Activated CD4-positive, alpha-beta T cell treated with anti-CD3 and anti-CD28 coated beads, Interleukin-2, amount 50 U/mL, for 4 hours (primary cell): ENCODE data around the gene MED13L.

ENCODE experiments used
- DNase-seq, 2 experiments: peaks; one replicate each; pipeline ENCODE4 v3.0.0-alpha.2; 2020

The MED13L gene

DNA sequence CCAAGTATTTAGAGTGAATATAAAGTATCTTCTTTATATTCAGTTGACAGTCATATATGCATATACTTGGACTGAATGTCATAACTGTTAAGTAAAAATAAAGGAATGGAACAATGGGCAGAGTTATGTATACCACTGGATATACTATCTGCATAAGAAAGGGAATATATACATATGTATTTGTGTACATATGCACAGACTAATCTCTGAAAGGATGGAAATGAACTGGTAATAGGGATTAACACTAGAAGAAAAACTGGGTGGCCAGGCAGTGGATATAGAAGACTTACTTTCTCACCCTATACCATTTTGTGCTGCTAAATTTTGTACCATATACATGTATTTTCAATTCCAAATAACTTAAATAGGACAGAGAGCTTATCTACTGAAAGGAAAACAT is 200.1 kb downstream of the MED13L start:
- no peak for DNase-seq

DNA sequence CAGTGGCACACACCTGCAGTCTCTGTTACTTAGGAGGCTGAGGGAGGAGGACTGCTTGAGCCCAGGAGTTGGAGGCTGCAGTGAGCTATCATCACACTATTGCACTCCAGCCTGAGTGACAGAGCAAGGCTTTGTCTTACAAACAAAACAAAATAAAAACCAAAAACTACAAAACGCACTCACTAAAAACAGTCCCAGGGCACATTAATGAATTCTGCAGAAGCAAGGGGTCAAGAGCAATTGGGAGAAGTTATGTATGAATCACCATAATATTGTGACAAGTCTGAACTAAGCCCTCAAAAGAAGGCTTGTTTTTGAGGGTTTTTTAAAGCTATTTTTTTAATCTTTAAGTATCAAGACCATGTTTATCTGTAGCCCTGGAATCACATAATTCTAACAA is 201.1 kb downstream of the MED13L start:
- DNase-seq = no peak

DNA sequence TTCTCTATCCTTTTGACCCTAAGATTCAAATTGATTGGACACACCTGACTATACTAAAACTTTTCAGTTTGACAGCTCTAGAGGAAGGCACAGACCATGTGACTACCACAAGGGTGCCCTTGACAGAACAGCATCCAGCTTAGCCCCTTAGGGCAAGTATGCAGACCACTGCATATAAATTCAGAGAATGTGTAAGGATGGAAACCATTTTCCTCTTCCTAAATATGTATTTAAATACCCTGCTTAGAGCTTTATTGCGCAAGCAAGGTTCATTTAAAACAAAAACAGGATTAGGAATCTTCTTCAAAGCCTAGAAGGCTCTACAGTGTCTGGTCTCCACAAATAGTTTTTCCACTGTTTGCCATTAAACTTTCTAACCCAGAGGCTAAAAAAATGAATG is 202.8 kb downstream of the MED13L start:
- DNase-seq = no peak

DNA sequence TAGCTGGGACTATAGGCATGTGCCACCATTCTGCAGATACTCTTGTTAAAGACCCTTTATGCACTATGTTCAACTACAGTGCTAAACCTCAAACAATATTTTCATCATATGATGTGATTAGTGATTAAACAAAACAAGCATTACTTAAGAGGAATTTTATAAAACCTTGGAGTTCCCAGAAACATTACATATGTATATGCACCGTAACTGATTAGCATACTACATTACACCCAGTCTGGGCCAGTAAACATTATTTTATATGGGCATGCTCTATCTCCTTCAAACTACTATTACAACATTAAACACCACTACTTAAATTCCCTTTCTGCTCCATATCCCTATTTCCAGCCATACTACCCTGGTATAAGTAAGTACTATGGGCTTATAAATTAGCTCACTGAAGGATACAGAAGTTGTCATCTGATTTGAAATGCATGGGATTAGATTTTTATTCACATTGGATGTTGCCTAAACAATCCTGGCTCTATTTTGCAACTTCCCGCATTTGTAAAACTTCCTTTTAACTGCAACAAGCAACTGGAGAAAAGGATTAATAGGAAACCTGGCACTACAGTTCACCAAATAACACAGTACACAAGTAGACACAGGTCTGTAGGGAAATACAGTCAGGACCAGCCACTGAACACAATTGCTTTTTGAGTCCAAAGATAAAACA is 205.8 kb downstream of the MED13L start:
- no peak for DNase-seq

DNA sequence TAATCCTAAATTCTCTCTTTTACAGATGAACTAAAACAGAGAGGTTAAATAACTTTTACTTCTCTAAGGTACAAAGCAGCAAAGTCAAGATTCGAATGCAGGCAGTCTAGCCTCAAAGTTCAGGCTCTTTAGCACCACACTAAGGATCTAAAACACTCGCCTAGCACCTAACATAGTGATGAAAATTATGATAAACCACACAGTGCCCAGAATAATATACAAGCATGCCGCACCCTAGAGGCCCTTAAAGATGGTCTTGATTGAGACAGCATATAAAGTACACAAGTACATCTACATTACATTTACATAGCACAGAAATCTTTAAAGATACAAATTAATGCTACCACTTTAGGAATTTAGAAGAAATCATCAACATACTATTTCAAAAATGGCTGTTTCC is 207.0 kb downstream of the MED13L start:
- DNase-seq = no peak

DNA sequence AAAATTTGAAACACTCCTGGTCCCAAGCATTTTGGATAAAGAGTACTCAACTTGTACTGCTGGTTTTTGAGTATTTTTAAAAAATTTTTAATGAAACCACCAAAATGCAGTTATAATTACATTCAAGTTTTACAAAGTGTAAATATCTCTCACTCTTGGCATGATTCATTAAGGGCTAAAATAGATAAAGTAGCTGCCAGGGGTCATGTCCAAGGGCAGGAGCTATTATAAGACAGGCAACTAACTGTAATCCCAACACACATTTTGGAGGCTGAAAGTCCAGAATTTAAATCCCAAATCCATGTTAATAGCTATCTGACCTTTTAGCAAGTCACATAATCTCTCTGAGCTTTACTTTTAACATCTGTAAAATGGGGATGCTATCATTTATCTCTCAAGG is 207.6 kb downstream of the MED13L start:
- no peak for DNase-seq

DNA sequence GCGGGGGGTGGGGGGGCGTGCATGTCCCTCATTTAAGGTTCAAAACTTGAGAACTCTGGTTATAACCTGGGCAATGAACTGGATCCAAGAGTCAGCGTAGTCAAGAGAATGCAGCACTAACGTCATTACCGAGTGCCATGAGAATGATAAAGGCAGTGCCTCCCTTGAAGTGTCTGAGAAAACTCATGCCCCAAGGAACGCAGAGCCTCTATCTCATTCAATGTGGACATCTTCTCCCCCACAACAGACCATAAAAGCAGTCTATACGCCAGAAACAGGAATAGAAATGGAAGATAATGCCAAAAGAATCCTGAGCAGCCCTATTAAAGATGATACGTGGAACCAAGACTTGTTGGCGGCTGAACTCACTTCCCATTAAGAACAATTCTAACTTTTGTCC is 208.6 kb downstream of the MED13L start:
- no peak for DNase-seq

DNA sequence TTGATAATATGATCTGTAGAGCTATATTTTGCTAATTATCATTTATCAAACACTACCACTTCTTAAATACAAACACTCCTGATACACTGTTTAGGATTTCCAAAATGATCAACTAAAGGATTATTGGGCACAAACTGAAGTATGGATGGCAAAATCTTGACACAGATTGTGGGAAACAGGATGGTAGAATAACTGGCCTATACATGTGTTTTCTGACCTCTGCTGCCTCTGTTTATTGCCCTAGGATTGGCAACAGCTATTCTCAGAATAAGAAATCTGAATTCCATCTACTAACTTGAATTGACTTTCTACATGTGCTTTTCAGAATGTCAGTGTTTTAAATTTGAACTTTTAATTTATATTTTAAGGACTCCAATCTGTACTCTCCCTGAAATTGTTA is 209.1 kb downstream of the MED13L start:
- DNase-seq = no peak

DNA sequence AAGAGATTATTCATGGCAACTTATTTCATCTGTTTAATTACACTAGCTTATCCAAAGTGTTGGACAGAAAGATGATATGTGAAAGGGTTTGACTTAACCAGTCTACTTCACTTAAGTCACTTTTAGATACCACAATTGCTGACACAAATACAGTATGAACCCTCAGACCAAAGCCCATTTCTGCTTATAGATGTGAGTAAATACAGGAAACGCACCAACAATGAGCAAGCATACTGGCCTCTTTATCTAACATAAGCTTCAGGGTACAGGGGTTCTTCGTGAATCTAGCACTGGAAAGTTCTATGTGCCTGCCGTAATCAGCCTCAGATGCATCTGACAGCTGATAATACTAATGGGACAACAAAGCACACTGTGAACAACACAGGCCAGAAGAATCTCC is 209.6 kb downstream of the MED13L start:
- no peak for DNase-seq

DNA sequence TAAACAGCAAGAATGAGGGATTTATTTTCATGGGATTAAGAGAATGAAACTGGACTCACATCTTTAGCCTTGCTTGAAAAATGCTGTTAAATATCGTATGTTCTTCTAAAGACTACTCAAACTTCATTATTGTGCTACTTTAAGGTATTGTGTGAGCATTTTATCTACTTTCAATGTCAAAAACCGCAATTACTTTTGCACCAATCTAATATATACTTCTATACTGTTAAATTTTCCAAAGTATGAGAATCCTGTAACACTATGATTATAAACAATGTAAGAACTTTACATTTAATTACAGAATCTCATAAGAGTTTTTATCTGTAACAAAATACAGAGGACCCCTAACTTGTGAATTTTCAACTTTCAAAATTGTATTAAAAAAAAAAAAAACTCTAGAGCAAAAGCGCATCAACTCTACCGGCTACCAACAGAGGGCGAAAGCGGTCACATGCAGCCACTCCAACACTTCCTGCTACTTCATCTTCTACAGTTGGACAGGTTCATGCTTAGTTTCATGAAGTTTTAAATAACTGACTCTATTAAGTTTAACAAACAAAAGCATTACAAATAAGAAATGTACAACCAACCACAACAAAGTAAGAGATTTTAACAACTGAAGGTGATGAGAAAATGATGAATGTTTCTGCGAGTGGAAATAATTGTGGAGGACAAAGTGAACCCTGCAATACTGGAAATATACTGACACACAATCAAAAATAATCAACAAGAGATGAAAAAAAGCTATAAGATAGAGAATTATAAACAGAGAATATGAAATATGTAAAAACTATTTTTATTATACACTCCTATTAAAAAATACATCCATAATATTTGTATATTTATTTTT is 210.9 kb downstream of the MED13L start:
- DNase-seq = peak; percentile 49 to 55

DNA sequence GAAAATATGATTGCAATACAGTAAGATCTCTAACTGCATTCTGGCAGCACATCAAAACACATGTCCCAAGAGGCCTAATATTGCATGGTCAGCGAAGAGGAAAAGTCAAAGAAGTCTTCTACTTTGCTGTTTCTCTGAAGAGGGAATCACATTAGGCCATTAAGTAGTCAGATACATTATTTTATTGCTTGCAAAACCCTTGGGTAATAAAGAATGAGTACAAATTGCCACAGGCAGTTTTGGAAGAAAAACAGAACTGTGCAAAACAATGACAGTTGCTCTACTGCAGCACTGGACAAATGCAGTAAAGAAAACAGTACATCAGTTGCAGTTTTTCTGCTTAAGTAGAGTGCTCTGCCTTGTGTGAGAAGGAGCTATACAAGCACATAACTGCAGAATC is 211.9 kb downstream of the MED13L start:
- DNase-seq = no peak

DNA sequence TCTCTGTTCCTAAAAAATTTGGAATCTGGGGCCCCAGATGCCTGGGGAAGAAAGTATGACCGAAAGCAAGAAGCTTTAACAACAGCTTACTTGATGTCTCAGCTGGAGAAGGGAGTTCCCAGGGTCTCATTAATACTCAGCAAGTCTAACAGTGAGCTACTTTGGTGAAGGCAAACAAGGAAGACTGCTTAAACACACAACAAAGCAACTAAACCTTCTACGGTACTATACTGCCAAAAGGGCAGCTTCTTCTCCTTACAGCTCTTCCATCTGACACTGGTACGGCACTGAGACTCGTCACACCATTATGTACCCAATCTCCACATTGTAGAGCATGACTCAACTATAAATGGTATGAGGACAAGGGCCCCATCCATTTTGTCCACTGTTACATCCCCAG is 213.0 kb downstream of the MED13L start:
- no peak for DNase-seq

DNA sequence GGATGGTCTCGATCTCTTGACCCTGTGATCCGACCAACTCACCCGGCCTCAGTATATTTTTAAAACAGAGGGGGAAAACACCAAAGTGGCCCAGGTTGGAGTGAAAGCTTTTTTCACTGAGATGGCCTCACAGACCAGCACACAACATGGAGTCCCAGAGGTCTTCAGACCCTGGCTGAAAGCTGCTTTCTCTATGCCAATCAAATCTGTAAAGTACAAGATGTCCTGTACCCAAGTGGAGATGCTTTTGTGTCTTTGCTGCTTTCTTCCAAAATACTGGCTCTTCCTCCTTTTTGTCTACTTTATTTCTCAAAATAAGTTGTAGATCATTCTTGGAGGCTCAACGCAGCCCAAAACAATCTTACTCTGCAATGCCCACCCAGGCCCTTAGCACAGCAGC is 214.8 kb downstream of the MED13L start:
- no peak for DNase-seq

DNA sequence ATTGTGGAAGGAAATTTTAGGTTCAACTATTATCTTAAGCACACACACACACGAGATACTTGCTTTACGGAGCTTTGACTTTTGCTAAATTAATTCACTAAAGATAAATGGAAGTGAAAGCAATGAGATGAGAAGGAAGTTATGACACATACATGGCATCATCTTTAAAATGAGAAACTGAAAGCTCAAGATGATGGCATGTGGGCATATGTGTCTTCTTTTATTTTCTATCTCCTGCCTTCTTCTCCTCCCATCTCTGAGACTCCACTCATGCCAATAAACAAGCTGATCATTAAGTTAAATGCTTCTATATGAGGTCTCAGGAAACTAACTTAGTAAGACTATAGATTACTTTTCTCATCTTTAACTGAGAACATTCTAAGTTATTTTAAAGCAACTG is 216.7 kb downstream of the MED13L start:
- no peak for DNase-seq

DNA sequence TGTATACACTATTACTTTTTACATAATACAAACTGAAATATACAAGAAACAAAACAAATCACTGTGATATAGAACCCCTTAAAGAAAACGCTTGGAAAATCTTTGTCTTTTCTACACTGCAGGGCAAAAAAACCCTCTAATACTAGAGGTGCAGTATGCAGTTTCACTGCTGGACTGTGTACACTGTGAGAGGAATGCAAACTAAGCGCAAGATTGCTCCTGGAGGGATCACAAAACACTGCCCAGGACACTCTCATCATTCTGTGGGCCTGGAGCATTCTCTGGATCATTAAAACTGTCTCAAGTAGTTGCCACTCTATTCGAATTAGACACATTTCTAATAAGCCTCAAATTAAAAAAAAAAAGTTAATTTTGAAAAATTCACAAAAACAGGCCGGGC is 217.6 kb downstream of the MED13L start:
- no peak for DNase-seq

DNA sequence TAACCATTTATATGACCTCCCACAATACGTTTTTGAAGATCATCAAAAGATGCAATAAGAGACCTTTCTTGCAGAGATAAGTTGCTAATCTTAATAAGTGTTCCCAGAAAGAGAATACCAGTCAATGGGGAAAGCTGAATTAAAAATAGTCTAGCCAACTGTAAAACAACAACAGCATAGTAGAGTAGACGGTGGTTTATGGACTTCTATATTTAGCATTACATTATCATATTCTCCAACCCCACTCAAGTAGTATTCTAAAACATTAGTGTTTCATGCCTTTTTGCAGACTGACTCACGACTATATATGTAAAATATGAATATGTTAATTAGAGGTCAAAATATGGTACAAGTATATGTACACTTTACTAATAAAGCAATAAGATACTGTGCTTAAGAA is 218.9 kb downstream of the MED13L start:
- DNase-seq = no peak

DNA sequence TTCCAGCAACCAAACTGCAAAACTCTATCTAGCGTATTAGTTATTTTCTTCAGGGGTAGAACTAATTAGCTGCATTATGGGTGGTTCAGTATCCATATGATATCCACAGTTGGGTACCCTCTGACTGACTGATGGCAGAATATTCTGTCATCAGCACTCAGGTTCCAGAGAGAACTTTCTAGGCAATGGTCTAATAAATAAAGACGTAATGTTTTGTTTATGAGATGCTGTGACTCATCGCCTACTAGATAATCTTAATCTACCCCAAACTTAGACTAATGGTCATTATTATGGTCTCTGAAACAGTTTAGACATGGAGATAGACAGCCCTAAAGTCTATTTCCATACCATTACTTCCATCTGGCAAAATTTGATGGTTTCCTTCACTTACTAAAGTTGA is 220.1 kb downstream of the MED13L start:
- DNase-seq = no peak

DNA sequence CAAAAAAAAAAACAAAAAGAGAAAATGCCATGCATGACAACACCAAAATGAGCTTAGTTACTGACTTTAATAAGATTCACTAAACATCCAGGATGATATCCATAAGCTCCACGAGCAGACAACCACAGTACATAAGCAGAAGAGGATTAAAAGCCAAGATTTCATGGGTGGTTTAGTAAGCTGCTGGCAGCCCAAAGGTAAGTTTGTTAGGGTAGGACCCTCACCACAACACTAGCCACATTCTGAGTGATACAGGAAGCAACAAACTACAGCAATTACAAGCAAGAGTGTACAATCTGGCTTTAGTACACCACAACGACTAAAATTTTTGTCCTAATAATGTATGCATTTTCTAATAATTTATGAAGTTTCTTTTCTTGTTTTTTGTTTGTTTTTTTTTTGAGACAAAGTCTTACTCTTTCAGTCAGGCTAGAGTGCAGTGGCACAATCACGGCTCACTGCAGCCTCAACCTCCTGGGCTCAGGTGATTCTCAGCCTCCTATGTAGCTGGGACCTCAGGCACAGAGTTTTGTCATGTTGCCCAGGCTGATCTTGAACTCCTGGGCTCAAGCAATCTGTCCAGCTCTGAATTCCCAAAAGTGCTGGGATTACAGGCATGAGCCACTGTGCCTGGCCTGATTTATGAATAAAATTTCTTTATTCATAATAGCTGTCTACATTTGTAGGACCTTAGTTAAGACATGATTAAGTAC is 221.4 kb downstream of the MED13L start:
- DNase-seq = no peak

DNA sequence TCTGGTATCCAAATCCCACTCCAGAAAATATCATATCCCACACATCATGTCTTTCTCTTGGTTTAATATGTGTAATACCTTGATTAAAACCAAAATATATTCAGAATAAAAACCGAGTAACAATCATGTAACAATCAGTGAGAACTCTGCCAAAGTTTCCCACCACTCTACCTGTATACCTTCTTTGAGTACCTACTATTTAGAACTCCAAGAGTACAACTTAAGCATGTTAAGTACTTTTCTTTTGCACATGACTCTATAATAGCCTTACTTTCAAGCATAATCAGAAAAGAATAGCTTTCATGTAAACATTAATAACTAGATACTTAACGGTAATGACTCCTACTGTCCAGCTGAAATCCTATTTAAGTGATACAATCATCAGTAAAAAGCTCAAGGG is 223.2 kb downstream of the MED13L start:
- DNase-seq = no peak

DNA sequence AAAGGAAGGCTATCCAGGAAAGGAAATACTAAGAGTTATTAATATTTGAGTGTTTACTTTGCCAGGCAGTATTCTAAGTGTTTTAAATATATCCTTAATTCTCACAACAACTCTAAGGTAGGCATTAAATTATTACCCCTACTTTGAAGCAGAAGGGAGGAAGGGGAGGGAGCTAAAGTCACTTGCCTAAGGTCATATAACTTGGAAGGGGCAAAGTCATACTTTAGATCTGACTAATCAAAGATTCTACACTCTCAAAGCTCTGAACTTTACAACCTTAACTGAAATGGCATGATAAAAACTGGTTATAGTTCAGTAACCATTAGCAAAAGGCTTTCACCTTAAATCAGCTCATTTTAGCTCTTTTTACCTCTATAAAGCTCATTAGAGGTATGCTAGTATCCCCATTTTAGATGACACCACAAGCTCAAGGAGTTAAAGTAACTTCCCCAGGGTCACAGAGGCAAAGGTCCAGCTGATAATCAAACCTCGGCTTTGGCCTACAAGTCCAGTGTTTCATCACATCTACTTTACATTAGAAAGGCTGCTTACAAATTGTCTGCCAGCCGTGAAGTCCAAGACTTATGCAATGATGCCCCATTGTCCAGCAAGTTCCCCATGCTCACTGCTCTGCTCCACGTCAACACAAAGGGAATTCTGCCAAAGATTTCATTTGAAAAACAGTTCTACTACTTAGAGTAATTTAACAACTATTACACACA is 223.9 kb downstream of the MED13L start:
- no peak for DNase-seq

DNA sequence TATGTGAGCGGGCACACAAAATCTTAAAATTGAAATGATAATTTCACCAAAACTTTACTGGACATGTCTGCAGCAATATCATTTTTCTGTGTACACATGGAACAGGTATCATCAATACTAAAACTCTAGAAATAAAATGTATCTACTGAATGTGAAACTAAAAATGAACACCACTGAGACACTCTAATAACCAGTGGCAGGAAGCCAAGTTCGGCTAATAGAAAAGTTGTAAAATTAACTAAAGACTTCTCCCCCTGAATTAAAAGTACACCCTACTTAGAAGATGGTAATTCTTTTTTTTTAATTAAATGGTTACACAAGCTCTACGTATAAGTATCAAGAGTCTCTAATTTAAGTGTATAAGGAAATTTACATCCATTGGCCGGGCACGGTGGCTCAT is 227.2 kb downstream of the MED13L start:
- DNase-seq = no peak

DNA sequence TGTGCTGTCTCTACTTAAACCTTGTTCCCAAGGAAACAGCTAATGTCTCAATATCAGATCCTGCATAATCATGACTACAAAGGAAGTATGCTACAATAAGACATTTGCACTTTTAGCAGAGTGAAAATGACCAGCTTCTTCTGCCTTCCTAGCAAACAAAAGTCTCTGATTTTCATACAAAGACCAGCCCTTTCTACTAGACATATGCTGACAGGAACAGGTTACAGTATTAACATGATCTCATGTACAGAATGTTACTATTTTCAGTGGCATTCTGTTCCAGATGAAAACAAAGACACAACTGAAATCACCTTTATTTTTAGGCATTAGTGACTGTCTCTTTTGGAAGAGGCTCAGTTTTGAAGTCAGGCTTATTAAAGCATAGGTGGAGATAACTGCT is 228.6 kb downstream of the MED13L start:
- no peak for DNase-seq

DNA sequence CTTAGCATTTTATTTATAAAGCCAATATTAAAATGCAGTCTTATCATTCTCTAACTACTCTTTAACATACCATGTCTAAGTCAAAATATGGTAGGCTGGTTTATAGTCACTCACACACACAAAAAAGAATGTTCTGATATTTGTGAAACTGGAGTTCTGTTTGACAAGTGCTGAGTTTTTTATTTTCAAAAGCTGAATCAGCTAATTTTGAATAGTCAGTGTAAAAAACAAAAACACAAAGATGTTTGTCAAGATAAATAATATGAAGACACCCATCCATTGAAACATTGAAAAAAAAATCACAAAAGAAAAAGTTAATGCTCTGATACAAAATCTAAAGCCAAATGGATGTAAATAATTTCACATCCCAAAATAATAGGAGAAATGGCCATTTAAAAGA is 231.5 kb downstream of the MED13L start:
- DNase-seq = no peak
